Measurements from ENCODE around the gene STX19. TPM values are rescaled to one million over a fixed set of nuclear protein-coding genes. Genes with fewer than 3 reads are reported as not detected.

Gene STX19
- polyA plus RNA-seq, 1 experiment = not detected

DNA sequence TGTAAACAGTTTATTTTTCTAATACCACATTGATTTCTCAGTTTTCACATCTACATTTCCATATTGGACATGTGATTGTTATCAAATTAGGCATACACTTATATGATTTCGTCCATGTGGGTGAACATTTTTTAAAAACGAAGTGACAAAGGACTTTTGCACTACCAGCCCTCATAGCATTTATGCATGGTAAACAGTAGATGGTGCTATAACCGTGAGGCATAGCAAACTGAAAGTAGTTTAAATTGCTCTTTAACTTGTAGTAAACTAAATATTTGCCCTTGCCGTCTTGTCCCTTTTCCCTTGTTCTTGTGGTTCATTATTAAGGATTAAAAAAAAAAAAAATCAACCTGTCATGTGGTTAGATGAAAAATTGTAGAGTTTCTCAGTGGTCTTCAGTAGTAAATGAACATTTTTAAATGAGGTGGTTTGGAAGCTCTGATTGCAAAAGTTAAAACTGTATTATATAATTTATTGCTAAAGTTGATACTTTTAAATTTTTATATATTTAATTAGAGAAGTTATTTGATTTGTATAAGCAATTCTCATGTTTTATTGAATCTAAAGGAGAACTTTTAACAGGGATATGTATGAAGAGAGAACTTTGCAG is 24.0 kb downstream of the STX19 start:
- Histone ChIP-seq H3K9me3 (ENCODE audit: control insufficient read depth, insufficient read depth, low read length) (no peaks in the 10 kb centered on the region), H3K4me3 (ENCODE audit: low read depth, low read length) (peak overlapping the region; percentile 41), H3K27ac (ENCODE audit: low read depth, low read length) (no peak overlapping the region), H3K27me3 (ENCODE audit: control insufficient read depth, insufficient read depth, low read length) (no peaks in the 10 kb centered on the region)
- DNase-seq (ENCODE audit: low read depth, low spot score) = peak; percentile 53
- POLR2A ChIA-PET = no interaction called here
- TF ChIP-seq, protein P1, sequence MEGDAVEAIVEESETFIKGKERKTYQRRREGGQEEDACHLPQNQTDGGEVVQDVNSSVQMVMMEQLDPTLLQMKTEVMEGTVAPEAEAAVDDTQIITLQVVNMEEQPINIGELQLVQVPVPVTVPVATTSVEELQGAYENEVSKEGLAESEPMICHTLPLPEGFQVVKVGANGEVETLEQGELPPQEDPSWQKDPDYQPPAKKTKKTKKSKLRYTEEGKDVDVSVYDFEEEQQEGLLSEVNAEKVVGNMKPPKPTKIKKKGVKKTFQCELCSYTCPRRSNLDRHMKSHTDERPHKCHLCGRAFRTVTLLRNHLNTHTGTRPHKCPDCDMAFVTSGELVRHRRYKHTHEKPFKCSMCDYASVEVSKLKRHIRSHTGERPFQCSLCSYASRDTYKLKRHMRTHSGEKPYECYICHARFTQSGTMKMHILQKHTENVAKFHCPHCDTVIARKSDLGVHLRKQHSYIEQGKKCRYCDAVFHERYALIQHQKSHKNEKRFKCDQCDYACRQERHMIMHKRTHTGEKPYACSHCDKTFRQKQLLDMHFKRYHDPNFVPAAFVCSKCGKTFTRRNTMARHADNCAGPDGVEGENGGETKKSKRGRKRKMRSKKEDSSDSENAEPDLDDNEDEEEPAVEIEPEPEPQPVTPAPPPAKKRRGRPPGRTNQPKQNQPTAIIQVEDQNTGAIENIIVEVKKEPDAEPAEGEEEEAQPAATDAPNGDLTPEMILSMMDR (IDR thresholded peaks at IDR 0.05; ENCODE audit: low read depth, low read length) = peak; percentile 93
- CTCF ChIA-PET = interaction anchor here (0.6 to 8.6 kb wide), 22 partner anchors 8 to 112 kb away, joined by 3 to 145 read pairs (median 5); partner anchors contain the start of genes DHFR2 and NSUN3

DNA sequence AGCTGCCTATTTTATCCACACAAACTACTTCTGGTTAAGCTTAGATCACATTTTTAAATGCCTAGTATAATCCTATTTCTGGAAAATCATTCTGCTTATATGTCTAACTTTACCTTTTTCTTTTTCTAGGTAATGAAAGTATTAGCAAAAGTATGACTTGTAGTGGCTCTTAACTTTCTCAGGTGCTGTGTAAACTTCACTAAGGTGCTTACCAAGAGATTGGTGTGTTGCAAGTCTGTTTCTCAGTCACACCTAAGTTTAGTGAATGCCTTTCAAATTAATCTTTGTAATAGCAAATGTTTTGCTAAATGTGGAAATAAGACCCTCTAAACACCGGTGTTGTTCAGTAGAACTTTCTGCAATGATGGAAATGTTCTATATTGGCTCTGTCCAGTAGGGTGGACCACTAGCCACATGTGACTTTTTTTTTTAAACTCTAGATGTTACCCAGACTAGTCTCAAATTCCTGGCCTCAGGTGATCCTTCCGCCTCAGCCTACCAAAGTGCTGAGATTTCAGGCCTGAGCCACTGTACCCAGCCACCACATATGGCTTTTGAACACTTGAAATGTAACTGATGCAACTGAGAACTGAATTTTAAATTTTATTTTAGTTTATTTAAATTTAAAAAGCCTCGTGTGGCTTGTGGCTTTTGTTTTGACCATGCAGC is 26.4 kb downstream of the STX19 start:
- ChIA-PET POLR2A (interaction anchor here (0.5 kb wide), 1 partner anchor 13 kb away, joined by 7 read pairs; no protein-coding TSS in a partner anchor), CTCF (interaction anchor here (0.6 to 8.6 kb wide), 4 partner anchors 18 to 68 kb away, joined by 3 to 145 read pairs (median 8); partner anchors contain the start of genes DHFR2 and NSUN3)
- Histone ChIP-seq H3K4me3 (ENCODE audit: low read depth, low read length) (no peak overlapping the region), H3K9me3 (ENCODE audit: control insufficient read depth, insufficient read depth, low read length) (no peaks in the 10 kb centered on the region), H3K27me3 (ENCODE audit: control insufficient read depth, insufficient read depth, low read length) (no peaks in the 10 kb centered on the region), H3K27ac (ENCODE audit: low read depth, low read length) (no peak overlapping the region)
- TF ChIP-seq, protein P1 (IDR thresholded peaks at IDR 0.05; ENCODE audit: low read depth, low read length) = no peak
- DNase-seq (ENCODE audit: low read depth, low spot score) = no peak

DNA sequence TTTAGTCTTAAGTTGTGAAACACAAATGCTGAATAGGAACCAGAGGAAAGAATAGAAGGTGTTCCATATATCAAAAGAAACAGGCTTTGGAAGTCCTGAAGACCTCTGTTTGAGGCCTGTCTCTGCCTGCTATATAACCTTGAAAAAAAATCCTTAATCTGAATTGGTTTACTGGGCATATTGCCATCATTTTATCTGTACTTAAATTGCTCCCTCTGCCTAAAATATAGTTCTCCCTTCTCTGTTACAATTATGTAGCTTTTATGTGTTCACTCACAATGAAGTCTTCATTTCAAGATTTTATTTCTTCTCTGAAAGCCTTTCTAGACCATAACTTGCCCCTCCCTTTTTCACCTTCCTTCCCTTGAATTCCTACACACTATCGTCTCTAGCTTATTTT is 27.2 kb downstream of the STX19 start:
- CTCF ChIA-PET = interaction anchor here (0.6 to 8.6 kb wide), 2 partner anchors 69 to 289 kb away, joined by 3 to 145 read pairs; no protein-coding TSS in a partner anchor
- TF ChIP-seq, protein P1 (IDR thresholded peaks at IDR 0.05; ENCODE audit: low read depth, low read length) = no peak
- POLR2A ChIA-PET = no interaction called here

DNA sequence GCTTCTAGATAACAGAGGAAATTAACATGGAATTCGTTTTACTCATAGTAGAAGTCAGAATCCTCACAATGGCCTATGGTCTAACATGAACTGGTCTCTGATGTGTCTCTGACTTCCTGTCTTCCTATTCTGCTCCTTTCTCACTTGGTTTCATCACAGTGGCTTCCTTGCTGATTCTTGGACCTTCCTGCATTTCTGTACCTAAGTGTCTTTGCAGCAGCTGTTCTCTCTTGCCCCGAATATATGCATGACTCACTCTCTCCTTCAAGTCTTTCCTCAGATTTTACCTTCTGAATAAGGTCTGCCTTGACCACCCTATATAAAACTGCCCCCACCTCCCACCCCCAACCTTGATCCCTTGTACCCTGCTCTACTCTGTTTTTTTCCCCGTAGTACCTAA is 34.3 kb downstream of the STX19 start:
- CTCF ChIA-PET = interaction anchor here (0.5 to 1.5 kb wide), 3 partner anchors 9 to 75 kb away, joined by 3 to 8 read pairs (median 6); no protein-coding TSS in a partner anchor
- Histone ChIP-seq H3K9me3 (ENCODE audit: control insufficient read depth, insufficient read depth, low read length) (no peaks in the 10 kb centered on the region), H3K27me3 (ENCODE audit: control insufficient read depth, insufficient read depth, low read length) (no peaks in the 10 kb centered on the region), H3K27ac (ENCODE audit: low read depth, low read length) (no peak overlapping the region), H3K4me3 (ENCODE audit: low read depth, low read length) (no peak overlapping the region)
- TF ChIP-seq, protein P1 (IDR thresholded peaks at IDR 0.05; ENCODE audit: low read depth, low read length) = no peak
- POLR2A ChIA-PET = interaction anchor here (0.7 kb wide), 1 partner anchor 77 kb away, joined by 4 read pairs; no protein-coding TSS in a partner anchor
- no peak for DNase-seq (ENCODE audit: low read depth, low spot score)

More for the DNA sequence above, 27.2 kb downstream of the STX19 start:
- Histone ChIP-seq H3K4me3 (ENCODE audit: low read depth, low read length) (no peak overlapping the region), H3K27ac (ENCODE audit: low read depth, low read length) (no peak overlapping the region), H3K9me3 (ENCODE audit: control insufficient read depth, insufficient read depth, low read length) (no peaks in the 10 kb centered on the region), H3K27me3 (ENCODE audit: control insufficient read depth, insufficient read depth, low read length) (no peaks in the 10 kb centered on the region)
- no peak for DNase-seq (ENCODE audit: low read depth, low spot score)

DNA sequence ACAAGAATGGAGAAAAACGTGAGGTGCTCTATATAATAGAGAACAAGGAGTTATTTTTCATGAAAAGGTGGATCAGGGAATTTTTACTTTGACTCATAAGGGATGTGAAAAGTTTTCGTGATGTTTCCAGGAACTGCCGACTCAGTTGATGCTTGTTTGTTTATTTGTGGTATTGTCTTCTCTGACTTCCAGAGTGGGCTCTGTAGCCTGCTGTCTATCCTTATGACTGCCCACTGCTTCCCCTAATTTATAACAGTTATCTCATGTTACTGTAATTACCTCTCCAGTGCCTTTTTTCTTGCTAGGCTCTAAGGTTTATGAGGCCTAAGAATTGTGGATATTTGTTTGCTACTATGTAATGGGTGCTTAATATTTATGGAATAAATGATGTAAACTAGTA is 36.2 kb downstream of the STX19 start:
- no peak overlapping the region for H3K27ac ChIP-seq (ENCODE audit: low read depth, low read length)
- H3K27me3 ChIP-seq (ENCODE audit: control insufficient read depth, insufficient read depth, low read length) = no peaks in the 10 kb centered on the region
- H3K9me3 ChIP-seq (ENCODE audit: control insufficient read depth, insufficient read depth, low read length) = no peaks in the 10 kb centered on the region
- ChIA-PET CTCF (interaction anchor here (0.8 kb wide), 1 partner anchor 77 kb away, joined by 4 read pairs; no protein-coding TSS in a partner anchor), POLR2A (no interaction called here)
- H3K4me3 ChIP-seq (ENCODE audit: low read depth, low read length) = no peak overlapping the region
- TF ChIP-seq, protein P1 (IDR thresholded peaks at IDR 0.05; ENCODE audit: low read depth, low read length) = no peak
- no peak for DNase-seq (ENCODE audit: low read depth, low spot score)

Measured in AG04450 (cell line).